Measurements from ENCODE around the gene HDAC4. TPM values are rescaled to one million over a fixed set of nuclear protein-coding genes. Genes with fewer than 3 reads are reported as not detected.

HDAC4 gene
- total and polyA plus RNA-seq, 9 of the 15 experiments (the other 6 are each of a cell fraction or from before 2014, with no cell fraction given) = 0.11 to 20.2 (median 4.0) TPM

DNA sequence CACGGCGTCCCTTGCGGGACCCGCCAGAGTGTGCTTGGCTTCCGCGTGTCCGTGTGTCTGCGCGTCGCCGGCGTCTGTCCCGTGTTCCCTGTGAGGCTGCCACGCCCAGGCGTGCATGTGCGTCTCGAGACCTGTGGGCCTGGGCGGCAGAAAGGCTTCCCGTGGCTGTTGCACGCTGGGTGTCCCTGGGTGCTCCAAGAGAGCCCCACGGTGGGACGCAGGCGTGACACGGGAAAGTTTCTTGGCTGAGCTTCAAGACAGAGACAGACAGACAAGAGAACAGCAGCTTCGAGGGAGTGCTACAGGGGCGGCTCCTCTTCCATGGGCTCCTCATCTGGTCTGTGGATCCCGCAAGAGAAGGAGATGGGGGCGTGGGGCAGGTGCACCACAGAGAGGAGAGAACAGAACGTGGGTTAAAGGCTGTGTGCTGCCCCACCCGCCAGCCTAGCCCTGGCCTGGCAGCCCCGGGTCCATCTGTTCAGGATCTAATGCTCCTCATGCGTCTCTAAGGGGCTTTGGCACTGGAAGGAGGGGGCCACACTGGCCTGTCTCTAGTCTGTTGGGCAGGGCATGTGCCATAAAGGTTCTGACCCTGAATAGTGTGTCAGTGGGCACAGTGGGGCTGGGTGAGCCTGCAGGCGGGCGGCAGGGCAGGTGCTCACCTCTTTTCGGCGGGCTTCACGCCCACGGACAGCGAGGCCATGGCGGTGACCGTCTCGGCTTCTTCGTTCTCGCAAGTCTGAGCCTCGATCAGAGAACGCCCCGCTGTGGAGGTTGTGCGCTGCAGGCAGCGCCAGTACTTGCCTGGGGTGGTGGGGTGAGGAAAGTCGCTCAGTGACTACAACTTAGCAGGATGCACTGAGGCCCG lies 347.8 kb downstream of the HDAC4 start (continued):
- TF ChIP-seq L3MBTL2 (IDR thresholded peaks at IDR 0.05) (no peak), ELF2 (CRISPR knock-in tag; IDR thresholded peaks at IDR 0.05) (no peak), POLR2AphosphoS5 (IDR thresholded peaks at IDR 0.05; ENCODE audit: control insufficient read depth, insufficient read depth, low read depth, low read length) (no peak)
- TF ChIP-seq, protein P1, sequence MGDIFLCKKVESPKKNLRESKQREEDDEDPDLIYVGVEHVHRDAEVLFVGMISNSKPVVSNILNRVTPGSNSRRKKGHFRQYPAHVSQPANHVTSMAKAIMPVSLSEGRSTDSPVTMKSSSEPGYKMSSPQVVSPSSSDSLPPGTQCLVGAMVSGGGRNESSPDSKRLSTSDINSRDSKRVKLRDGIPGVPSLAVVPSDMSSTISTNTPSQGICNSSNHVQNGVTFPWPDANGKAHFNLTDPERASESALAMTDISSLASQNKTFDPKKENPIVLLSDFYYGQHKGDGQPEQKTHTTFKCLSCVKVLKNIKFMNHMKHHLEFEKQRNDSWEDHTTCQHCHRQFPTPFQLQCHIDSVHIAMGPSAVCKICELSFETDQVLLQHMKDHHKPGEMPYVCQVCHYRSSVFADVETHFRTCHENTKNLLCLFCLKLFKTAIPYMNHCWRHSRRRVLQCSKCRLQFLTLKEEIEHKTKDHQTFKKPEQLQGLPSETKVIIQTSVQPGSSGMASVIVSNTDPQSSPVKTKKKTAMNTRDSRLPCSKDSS (IDR thresholded peaks at IDR 0.05; ENCODE audit: low read depth, partially characterized antibody) = no peak

GRCh38 chr2:239051891-239052445 lies 348.9 kb downstream of the HDAC4 start:
- intact Hi-C loops (cut with micrococcal nuclease) = no loop called here
- Histone ChIP-seq H3K27ac (ENCODE audit: extremely low read depth, low read depth, low read length) (no peak overlapping the region), H3K9ac (ENCODE audit: insufficient read depth in 1 of 2, low read depth in 2 of 2, low read length in 2 of 2) (no peak overlapping the region), H3K9me1 (ENCODE audit: control insufficient read depth, insufficient read depth, low read length) (no peaks in the 10 kb centered on the region), H3K4me3 (no peak overlapping the region), H3K4me2 (ENCODE audit: insufficient read depth, low read length) (no peak overlapping the region), H2AFZ (ENCODE audit: low read depth, low read length) (no peak overlapping the region), H3K27me3 (ENCODE audit: control insufficient read depth in 2 of 2, insufficient read depth in 2 of 2, low read length in 2 of 2) (no peaks in the 10 kb centered on the region), H4K20me1 (replicated peaks; ENCODE audit: control insufficient read depth, insufficient read depth, low read length) (no peaks in the 10 kb centered on the region), H3K4me1 (replicated peaks in 1 of 2; ENCODE audit: control insufficient read depth in 2 of 2, insufficient read depth in 2 of 2, low read length in 2 of 2) (peaks cover 0 to 10% of the 10 kb centered on the region in 2 experiments; a peak in 2 of 5 replicates), H3K79me2 (ENCODE audit: control insufficient read depth, insufficient read depth, low read length) (no peaks in the 10 kb centered on the region), H3K9me3 (replicated peaks; ENCODE audit: control insufficient read depth, insufficient read depth, low read depth, low read length) (no peaks in the 10 kb centered on the region), H3K36me3 (ENCODE audit: control insufficient read depth, insufficient read depth, low read length) (no peaks in the 10 kb centered on the region)
- 85% methylated on average over 10 of the region's 19 CpGs for WGBS (ENCODE audit: insufficient coverage, low coverage, missing lambda C conversion rate)
- DNase-seq (ENCODE audit: extremely low read depth in 1 of 4, low spot score in 3 of 4) = no peak
- in situ Hi-C loops (cut with MboI) = no loop called here
- BruUV-seq (replicated peaks) = no TSS peak
- ChIA-PET CTCF (ENCODE audit: low intra/inter-chr PET ratio) (no interaction called here), POLR2A (no interaction called here)
- no peak for TF ChIP-seq MCM3 (IDR thresholded peaks at IDR 0.05)
- TF ChIP-seq ILK (tag; IDR thresholded peaks at IDR 0.05; ENCODE audit: borderline replicate concordance, low read depth) = no peak
- no peak for TF ChIP-seq MYC (IDR thresholded peaks at IDR 0.05; ENCODE audit: low read depth, low read length)
- no peak for TF ChIP-seq MYC (CRISPR knock-in tag; IDR thresholded peaks at IDR 0.05; ENCODE audit: borderline replicate concordance, low read depth)
- no peak for TF ChIP-seq NFRKB (IDR thresholded peaks at IDR 0.05; ENCODE audit: low read depth)
- no peak for TF ChIP-seq HMG20A (CRISPR knock-in tag; conservative IDR thresholded peaks at IDR 0.05)
- no peak for TF ChIP-seq SRSF7 (optimal IDR thresholded peaks at IDR 0.05; ENCODE audit: low read depth, low read length)
- no peak for TF ChIP-seq RBM15 (IDR thresholded peaks at IDR 0.05; ENCODE audit: insufficient read depth, low read length)
- ATAC-seq = no peak
- no peak for FAIRE-seq
